Measurements from ENCODE around the gene GCC2.
"Not testable (repeated sequence)": the region's sequence is repeated elsewhere in the genome, so short reads cannot be mapped to it uniquely, and the experiment has no call there.

GCC2 gene

GRCh38 chr2:108524688-108525087, 75.7 kb downstream of the GCC2 start:
- DNase-seq = not testable (repeated sequence)

GRCh38 chr2:108525258-108525657, 76.3 kb downstream of the GCC2 start:
- not testable (repeated sequence) for DNase-seq

- no peak for DNase-seq
Measured at GRCh38 chr2:108531674-108532055, 82.7 kb downstream of the GCC2 start.

DNA sequence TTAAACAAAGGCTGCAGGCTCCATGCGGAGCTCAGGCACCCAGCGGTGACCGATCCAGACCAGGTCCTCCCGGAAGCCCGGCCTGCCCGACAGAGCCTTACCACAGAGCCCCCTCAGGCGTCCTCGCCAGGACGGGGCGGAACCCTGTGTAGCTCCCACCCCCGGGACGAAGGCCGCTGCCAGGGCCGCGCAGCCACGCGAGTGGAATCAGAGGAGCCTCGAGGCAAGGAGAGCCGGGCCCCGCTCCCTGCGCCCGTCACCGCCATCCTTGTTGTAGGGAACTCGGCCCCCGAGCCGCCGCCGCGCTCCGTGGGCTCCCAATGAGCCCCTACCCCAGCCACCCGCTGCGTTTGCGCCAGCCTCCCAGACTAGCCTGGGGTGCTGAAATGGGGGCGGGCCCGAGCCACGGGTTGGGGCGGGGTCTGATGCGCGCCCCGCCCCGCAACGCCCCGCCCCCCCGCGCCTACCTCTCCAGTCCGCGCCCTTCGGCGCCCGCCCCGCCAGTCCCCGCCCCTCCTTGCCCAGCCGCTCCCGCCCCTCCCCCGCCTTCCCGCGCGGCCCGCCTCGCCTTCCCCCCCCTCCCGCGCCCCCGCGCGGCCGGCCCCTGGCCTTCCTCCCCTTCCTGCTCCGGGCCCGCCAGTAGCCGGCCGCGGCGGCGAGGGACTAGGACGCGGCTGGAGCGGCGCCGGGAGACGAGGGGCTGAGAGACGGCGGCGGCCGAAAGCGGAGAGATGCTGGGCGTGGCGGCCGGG, 85.0 kb downstream of the GCC2 start, which contains the start of gene LIMS1:
LIMS1 (plus strand) TSS at position 639 of the 752 bp plus-strand sequence; CDS start at position 732, 93 bp downstream.
- DNase-seq = peak; percentile 91

GRCh38 chr2:108534584-108535356, 85.8 kb downstream of the GCC2 start:
- DNase-seq = peak; percentile 33

- peak; percentile 38 for DNase-seq
Measured at GRCh38 chr2:108535357-108535631, 86.3 kb downstream of the GCC2 start.

DNA sequence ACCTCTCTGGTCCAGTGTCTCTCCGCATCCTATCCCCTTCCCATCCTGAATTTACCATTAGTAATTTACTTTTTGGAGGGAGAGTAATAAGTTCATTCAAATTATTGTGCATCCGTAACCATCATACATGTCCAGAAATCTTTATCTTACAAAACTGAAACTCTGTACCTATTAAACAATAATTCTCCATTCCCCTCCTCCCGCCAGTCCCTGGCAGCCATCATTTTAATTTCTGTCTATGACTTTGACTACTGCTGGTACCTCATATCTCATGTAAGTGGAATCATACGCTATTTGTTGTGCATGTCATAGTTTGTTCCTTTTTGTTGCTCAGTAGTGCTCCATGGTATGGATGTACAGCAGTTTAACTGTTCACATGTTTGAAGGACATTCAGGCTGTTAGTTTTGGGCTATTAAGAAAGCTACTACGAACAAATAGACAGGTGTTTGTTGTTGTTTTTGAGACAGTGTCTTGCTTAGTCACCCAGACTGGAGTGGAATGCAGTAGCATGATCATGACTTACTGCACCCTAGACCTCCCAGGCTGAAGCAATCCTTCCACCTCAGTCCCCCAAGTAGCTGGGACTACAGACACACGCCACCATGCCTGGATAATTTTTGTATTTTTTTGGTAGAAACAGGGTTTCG, 87.3 kb downstream of the GCC2 start:
- peak; percentile 58 for DNase-seq

DNA sequence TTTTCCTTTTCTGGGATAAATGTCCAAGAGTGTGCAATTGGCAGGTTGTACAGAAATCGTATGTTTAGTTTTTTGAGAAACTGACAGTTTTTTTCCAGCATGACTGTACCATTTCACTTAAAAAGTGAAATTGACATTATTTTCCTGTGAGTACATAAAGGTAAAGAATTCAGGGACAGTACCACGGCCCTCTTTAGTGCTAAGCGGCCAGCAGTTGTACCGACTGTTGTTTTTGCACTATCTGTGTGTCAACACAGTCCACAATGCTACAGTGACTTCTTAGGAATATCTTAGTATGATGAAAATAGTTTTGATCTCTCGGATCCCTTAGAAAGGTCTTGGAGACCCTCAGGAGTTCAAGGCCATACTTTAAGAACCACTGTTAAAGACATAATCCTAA, 87.9 kb downstream of the GCC2 start:
- no peak for DNase-seq

DNA sequence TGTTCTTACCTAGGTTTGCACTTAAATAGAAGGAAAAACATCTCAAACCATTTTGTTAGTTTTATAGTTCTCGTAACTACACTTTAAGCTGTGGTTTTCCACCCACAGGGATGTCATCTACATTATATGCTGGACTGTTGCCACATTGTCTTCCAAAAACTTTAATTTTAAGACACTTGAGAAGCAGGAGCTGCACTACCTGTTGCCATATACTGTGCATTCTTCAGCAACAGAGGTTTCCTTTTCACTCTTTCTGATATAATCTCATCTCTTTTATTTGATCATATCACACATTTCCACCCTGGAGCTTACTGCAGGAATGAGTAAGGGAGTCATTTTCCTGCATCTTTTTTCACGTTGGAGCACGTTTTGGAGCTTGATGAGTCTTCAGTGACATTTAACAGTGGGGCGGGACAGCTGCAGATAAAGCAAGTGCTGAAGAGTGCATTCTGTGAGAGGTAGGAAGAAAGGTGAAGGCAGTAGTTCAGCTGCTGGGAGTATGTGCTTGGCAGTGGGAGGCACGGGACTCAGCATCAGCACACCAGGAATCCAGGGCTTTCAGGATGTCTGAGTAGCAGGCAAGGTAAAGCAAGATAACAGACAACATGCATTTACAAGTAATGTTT, 89.1 kb downstream of the GCC2 start:
- DNase-seq = no peak

DNA sequence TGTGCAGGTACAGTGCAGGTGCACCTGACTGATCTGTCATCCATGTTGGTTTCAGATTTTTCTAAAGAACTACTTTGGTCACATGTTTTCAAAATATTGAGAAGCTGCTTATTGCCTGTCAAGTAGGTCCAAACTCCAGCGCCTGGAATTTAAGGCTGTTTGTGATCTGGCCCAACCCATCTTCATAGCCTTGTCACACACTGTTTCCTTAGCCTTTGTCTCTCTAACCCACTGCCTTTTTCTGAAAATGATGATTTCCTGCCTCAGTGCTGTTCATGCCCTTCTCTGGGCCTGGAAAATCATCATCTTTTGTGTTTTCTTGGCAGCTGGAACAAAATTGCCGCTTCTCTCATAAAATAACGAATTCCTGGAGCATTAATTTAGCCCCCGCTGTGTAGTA, 92.4 kb downstream of the GCC2 start:
- no peak for DNase-seq

GRCh38 chr2:108542071-108542470, 93.1 kb downstream of the GCC2 start:
- peak; percentile 72 for DNase-seq

DNA sequence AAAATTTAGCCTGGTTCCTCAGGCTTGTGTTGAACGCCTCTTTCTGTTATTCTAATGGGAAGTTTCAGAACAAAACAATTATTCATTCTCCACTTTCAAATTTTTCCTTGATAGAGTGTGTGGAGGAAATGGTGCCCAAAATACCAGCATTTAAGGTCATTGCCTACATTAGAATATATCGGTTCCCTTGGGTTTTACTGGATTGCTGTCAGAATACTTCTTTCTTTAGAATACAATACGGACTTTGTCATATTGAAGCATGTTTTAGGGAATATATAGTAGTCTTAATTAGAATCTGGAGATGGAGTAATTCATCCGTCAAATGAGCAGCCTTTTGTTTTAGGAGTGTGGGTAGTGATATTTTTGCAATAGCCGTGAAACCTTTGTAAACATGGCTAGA, 98.6 kb downstream of the GCC2 start:
- DNase-seq = no peak

GRCh38 chr2:108548208-108549003, 99.4 kb downstream of the GCC2 start:
- DNase-seq = peak; percentile 85

GRCh38 chr2:108552566-108552965, 103.6 kb downstream of the GCC2 start:
- DNase-seq = no peak

DNA sequence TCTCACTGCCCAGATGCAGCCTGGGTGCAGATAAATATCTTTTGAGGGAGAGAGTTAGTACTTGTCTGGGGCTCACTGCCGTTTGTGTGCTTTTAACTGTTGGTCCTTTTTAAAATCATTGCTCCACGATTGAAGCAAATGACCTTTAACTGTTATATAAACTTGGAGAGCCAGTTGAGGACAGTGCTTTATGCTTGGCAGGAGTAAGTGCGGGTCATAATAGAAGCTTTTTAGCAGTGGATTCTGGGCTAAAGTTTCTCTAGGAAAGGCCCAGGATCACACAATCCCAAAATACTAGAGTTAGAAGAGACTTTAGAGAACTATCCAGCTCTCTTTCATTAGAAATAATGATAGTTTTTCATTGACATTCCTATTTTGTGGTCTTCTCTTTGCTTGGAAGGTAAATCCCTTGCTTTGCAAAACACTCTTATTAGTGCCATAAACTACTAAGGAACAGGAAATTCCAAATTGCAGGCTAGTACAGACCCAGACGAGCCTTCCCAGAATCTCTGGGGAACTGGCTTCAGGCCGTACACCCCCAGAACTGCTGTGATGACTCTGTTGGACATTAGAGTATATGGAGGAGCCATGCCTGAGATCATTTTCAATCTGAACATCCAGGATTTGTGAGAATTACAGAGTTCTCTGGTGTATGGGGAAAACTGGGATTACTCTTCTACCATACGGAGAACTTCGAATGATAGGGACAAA, 104.4 kb downstream of the GCC2 start:
- DNase-seq = peak; percentile 34

GRCh38 chr2:108554528-108554927, 105.5 kb downstream of the GCC2 start:
- DNase-seq = no peak

DNA sequence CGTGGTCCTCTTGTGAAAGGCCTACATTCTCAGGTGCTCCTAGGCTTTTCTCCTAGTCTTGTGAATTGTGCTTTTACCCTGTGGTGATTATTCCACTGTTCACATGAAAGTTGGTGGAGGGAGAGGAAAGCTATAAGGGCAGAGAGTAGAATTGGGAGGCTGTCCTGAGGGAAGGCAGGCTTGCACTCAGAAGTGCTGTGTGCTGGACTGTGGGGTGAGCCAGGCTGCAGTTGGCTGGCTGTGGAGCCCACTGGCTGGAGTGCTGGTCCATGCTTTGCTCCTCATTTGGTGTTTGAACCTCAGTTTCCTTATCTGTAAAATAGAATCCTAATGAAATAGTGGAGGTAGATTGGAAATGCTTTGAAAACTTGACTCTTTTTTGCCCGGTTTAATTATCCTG, 106.6 kb downstream of the GCC2 start:
- DNase-seq = no peak

GRCh38 chr2:108556581-108556980, 107.6 kb downstream of the GCC2 start:
- peak; percentile 28 for DNase-seq
